MG63 (cell line): ENCODE results near the gene CRYBB1. TPM values are rescaled to one million over a fixed set of nuclear protein-coding genes. Genes with fewer than 3 reads are reported as not detected.
A peak's percentile ranks its signal among the peaks of the same experiment; 100 is the strongest.
"Not testable (repeated sequence)": the region's sequence is repeated elsewhere in the genome, so short reads cannot be mapped to it uniquely, and the experiment has no call there.

Source experiments
- DNase-seq: peaks from one replicate; pipeline ENCODE4 v3.0.0-alpha.2; 2020
- H3K27me3 ChIP-seq: fragments of 250-450 bp; sonication (Bioruptor Pico); 2 replicates; pipeline ENCODE4 v1.5.1; 2020; ENCODE audit warnings: mild to moderate bottlenecking, moderate library complexity
- H3K36me3 ChIP-seq: fragments of 250-450 bp; sonication (Bioruptor Pico); 2 replicates; pipeline ENCODE4 v1.5.1; 2020; ENCODE audit warnings: mild to moderate bottlenecking, moderate library complexity
- H3K4me3 ChIP-seq: fragments of 250-450 bp; sonication (Bioruptor Pico); 2 replicates; pipeline ENCODE4 v1.5.1; 2020; ENCODE audit warnings: mild to moderate bottlenecking, moderate library complexity
- H3K9me3 ChIP-seq: fragments of 250-450 bp; sonication (Bioruptor Pico); 2 replicates; pipeline ENCODE4 v1.5.1; 2020; ENCODE audit warnings: mild to moderate bottlenecking, moderate library complexity
- total RNA-seq: library from RNA; depleted of rRNA; stranded (reverse); fragments of >200 nt; shearing (Covaris generic); gene quantifications from 2 replicates; pipeline ENCODE4 v1.2.3, GENCODE V29; 2014; ENCODE audit warnings: low replicate concordance

The CRYBB1 gene
- total RNA-seq, 1 experiment from 2014 or later, result not detected

GRCh38 chr22:26615830-26616435 is 1.9 kb downstream of the CRYBB1 start:
- DNase-seq, result no peak
- Histone ChIP-seq H3K27me3 (no peaks in the 10 kb centered on the region), H3K4me3 (no peak overlapping the region), H3K36me3 (no peaks in the 10 kb centered on the region), H3K9me3 (no peaks in the 10 kb centered on the region)

- no peaks in the 10 kb centered on the region for H3K27me3 ChIP-seq
- no peaks in the 10 kb centered on the region for H3K36me3 ChIP-seq
- no peaks in the 10 kb centered on the region for H3K9me3 ChIP-seq
- H3K4me3 ChIP-seq, result no peak overlapping the region
- DNase-seq, result no peak
These were observed 2.7 kb downstream of the CRYBB1 start for GRCh38 chr22:26615149-26615548.

- no peaks in the 10 kb centered on the region for H3K9me3 ChIP-seq
- DNase-seq, result no peak
- H3K36me3 ChIP-seq, result no peaks in the 10 kb centered on the region
- no peaks in the 10 kb centered on the region for H3K27me3 ChIP-seq
- H3K4me3 ChIP-seq, result no peak overlapping the region
These were observed 3.5 kb downstream of the CRYBB1 start for GRCh38 chr22:26614322-26614721.

GRCh38 chr22:26613753-26614152 is 4.1 kb downstream of the CRYBB1 start:
- not testable (repeated sequence) for H3K36me3 ChIP-seq, H3K4me3 ChIP-seq, H3K27me3 ChIP-seq, H3K9me3 ChIP-seq, DNase-seq

GRCh38 chr22:26612652-26613051 is 5.2 kb downstream of the CRYBB1 start:
- Histone ChIP-seq H3K36me3 (no peaks in the 10 kb centered on the region), H3K4me3 (no peak overlapping the region), H3K9me3 (no peaks in the 10 kb centered on the region), H3K27me3 (no peaks in the 10 kb centered on the region)
- DNase-seq, result no peak

- Histone ChIP-seq H3K36me3 (no peaks in the 10 kb centered on the region), H3K9me3 (no peaks in the 10 kb centered on the region), H3K4me3 (no peak overlapping the region), H3K27me3 (no peaks in the 10 kb centered on the region)
- DNase-seq, result peak; percentile 22
These were observed 6.8 kb downstream of the CRYBB1 start for GRCh38 chr22:26610996-26611395.

GRCh38 chr22:26610072-26610958 is 7.5 kb downstream of the CRYBB1 start:
- H3K27me3 ChIP-seq, result no peaks in the 10 kb centered on the region
- H3K4me3 ChIP-seq, result no peak overlapping the region
- H3K9me3 ChIP-seq, result no peaks in the 10 kb centered on the region
- H3K36me3 ChIP-seq, result no peaks in the 10 kb centered on the region
- peak; percentile 92 for DNase-seq

GRCh38 chr22:26609287-26609686 is 8.5 kb downstream of the CRYBB1 start:
- no peaks in the 10 kb centered on the region for H3K36me3 ChIP-seq
- H3K4me3 ChIP-seq, result no peak overlapping the region
- H3K27me3 ChIP-seq, result no peaks in the 10 kb centered on the region
- H3K9me3 ChIP-seq, result no peaks in the 10 kb centered on the region
- DNase-seq, result no peak

GRCh38 chr22:26608129-26608528 is 9.7 kb downstream of the CRYBB1 start:
- Histone ChIP-seq H3K36me3 (no peaks in the 10 kb centered on the region), H3K9me3 (no peaks in the 10 kb centered on the region), H3K27me3 (no peaks in the 10 kb centered on the region), H3K4me3 (no peak overlapping the region)
- no peak for DNase-seq

- Histone ChIP-seq H3K4me3 (no peak overlapping the region), H3K27me3 (no peaks in the 10 kb centered on the region), H3K9me3 (no peaks in the 10 kb centered on the region), H3K36me3 (no peaks in the 10 kb centered on the region)
- no peak for DNase-seq
These were observed 11.2 kb downstream of the CRYBB1 start for GRCh38 chr22:26606611-26607010.

- no peaks in the 10 kb centered on the region for H3K9me3 ChIP-seq
- no peaks in the 10 kb centered on the region for H3K36me3 ChIP-seq
- H3K27me3 ChIP-seq, result no peaks in the 10 kb centered on the region
- DNase-seq, result no peak
- H3K4me3 ChIP-seq, result no peak overlapping the region
These were observed 13.5 kb downstream of the CRYBB1 start for GRCh38 chr22:26604368-26604767.

- H3K36me3 ChIP-seq, result no peaks in the 10 kb centered on the region
- H3K9me3 ChIP-seq, result no peaks in the 10 kb centered on the region
- no peaks in the 10 kb centered on the region for H3K27me3 ChIP-seq
These were observed 15.7 kb downstream of the CRYBB1 start for GRCh38 chr22:26602127-26602526.

GRCh38 chr22:26601726-26602125 is 16.1 kb downstream of the CRYBB1 start:
- Histone ChIP-seq H3K27me3 (no peaks in the 10 kb centered on the region), H3K36me3 (no peaks in the 10 kb centered on the region), H3K9me3 (no peaks in the 10 kb centered on the region), H3K4me3 (no peak overlapping the region)
- no peak for DNase-seq

More at GRCh38 chr22:26602127-26602526, 15.7 kb downstream of the CRYBB1 start:
- DNase-seq, result no peak
- H3K4me3 ChIP-seq, result no peak overlapping the region

GRCh38 chr22:26599505-26599904 is 18.3 kb downstream of the CRYBB1 start:
- no peaks in the 10 kb centered on the region for H3K27me3 ChIP-seq
- DNase-seq, result no peak
- no peaks in the 10 kb centered on the region for H3K36me3 ChIP-seq
- no peaks in the 10 kb centered on the region for H3K9me3 ChIP-seq
- H3K4me3 ChIP-seq, result no peak overlapping the region

- Histone ChIP-seq H3K9me3 (no peaks in the 10 kb centered on the region), H3K36me3 (no peaks in the 10 kb centered on the region), H3K27me3 (no peaks in the 10 kb centered on the region), H3K4me3 (no peak overlapping the region)
- no peak for DNase-seq
These were observed 20.3 kb downstream of the CRYBB1 start for GRCh38 chr22:26597480-26597879.

- Histone ChIP-seq H3K36me3 (no peaks in the 10 kb centered on the region), H3K27me3 (no peaks in the 10 kb centered on the region), H3K4me3 (no peak overlapping the region), H3K9me3 (no peaks in the 10 kb centered on the region)
- DNase-seq, result no peak
These were observed 20.8 kb downstream of the CRYBB1 start for GRCh38 chr22:26597026-26597425.

- Histone ChIP-seq H3K4me3 (no peak overlapping the region), H3K36me3 (no peaks in the 10 kb centered on the region), H3K9me3 (no peaks in the 10 kb centered on the region), H3K27me3 (no peaks in the 10 kb centered on the region)
- no peak for DNase-seq
These were observed 24.1 kb downstream of the CRYBB1 start for GRCh38 chr22:26593763-26594162.

- no peaks in the 10 kb centered on the region for H3K36me3 ChIP-seq
- no peak for DNase-seq
- no peak overlapping the region for H3K4me3 ChIP-seq
- no peaks in the 10 kb centered on the region for H3K9me3 ChIP-seq
- no peaks in the 10 kb centered on the region for H3K27me3 ChIP-seq
These were observed 25.4 kb downstream of the CRYBB1 start for GRCh38 chr22:26592421-26592891.
